Breast epithelium (tissue), 4 donors: ENCODE data around the gene DCAF15. TPM values are rescaled to one million over a fixed set of nuclear protein-coding genes. Genes with fewer than 3 reads are reported as not detected.

Experiments used
- DNase-seq, 2 donors: peaks; one replicate each; pipeline ENCODE4 v3.0.0-alpha.2; 2019; ENCODE audit warnings: low spot score in 2 of 2
- H3K27ac ChIP-seq, 2 donors: fragments of 200-600 bp; sonication (generic) in 1 of 2; one replicate each; pipeline ENCODE4 v1.5.1; 2016 to 2019; ENCODE audit warnings: mild to moderate bottlenecking in 1 of 2
- H3K27me3 ChIP-seq, 2 donors: fragments of 200-600 bp; sonication (generic) in 1 of 2; one replicate each; pipeline versions ENCODE4 v1.5.1 to v1.6.0; 2017 to 2019; ENCODE audit warnings: control low read depth in 1 of 2, mild to moderate bottlenecking in 1 of 2
- H3K36me3 ChIP-seq: fragments of 200-600 bp; one replicate; pipeline ENCODE4 v1.5.1; 2019
- H3K4me1 ChIP-seq, 2 donors: fragments of 200-600 bp; sonication (generic); one replicate each; pipeline ENCODE4 v1.5.1; 2016 to 2019; ENCODE audit warnings: control low read depth in 1 of 2
- H3K4me3 ChIP-seq, 3 donors: fragments of 200-600 bp; sonication (generic); 1 replicate in 2 of 3; 2 replicates in 1 of 3; pipeline ENCODE4 v1.5.1; 2016 to 2019; ENCODE audit warnings: mild to moderate bottlenecking in 3 of 3, moderate library complexity in 2 of 3
- H3K9me3 ChIP-seq, 2 donors: fragments of 200-600 bp; sonication (generic) in 1 of 2; one replicate each; pipeline ENCODE4 v1.5.1; 2016 to 2019; ENCODE audit warnings: control low read depth in 1 of 2
- CTCF ChIP-seq, 3 donors: fragments of 450-650 bp; IDR thresholded peaks; one replicate each; pipeline ENCODE4 v1.5.1; 2016 to 2017; ENCODE audit warnings: antibody characterized with exemption in 3 of 3, mild to moderate bottlenecking in 3 of 3, moderate library complexity in 3 of 3
- POLR2A ChIP-seq: fragments of 450-650 bp; IDR thresholded peaks from one replicate; pipeline ENCODE4 v1.6.1; 2016; ENCODE audit warnings: antibody characterized with exemption, mild to moderate bottlenecking, moderate library complexity
- POLR2AphosphoS5 ChIP-seq, 3 donors: sonication (generic); formaldehyde crosslinking; IDR thresholded peaks; one replicate each; pipeline ENCODE4 v1.6.1; 2017; ENCODE audit warnings: antibody characterized with exemption in 3 of 3
- intact Hi-C: fragments of 100-400 bp; cut with DNase I; formaldehyde crosslinking; loops from one replicate; pipeline ENCODE4 v1.15.1; 2023; ENCODE audit warnings: low total_unique reads
- total RNA-seq, 3 donors: library from RNA; depleted of rRNA; stranded (reverse); fragments of >200 nt; gene quantifications; one replicate each; pipeline ENCODE4 v1.1.0, GENCODE V29; 2016

The DCAF15 gene
- total RNA-seq, 3 donors from 2014 or later = 13.4 to 22.7 (median 19.0) TPM

DNA sequence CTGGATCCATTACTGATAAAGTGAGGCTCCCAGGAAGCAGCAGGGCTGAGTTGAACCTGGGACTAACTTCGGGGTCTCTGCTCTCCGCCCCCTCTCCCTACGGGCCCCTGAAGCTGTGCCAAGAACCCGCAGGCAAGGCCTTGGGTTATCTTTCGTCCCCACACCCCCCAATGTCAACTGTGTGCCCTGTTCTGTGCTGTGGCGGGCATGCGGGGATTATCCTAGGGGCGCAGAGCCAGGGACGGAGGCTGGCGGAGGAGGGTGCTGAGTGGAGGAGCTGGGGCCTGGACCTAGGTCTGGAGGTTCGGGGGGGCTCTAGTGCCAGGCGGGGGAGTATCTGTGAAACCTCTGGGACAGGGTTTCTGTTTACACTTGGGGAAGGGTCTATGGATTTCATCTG lies 27.4 kb downstream of the DCAF15 start:
- Histone ChIP-seq H3K27me3 (no peaks in the 10 kb centered on the region), H3K9me3 (no peaks in the 10 kb centered on the region), H3K4me3 (peak overlapping the region in 2 of 3 donors; percentile 60 to 72), H3K4me1 (peaks cover 0 to 10% of the 10 kb centered on the region in 2 donors), H3K36me3 (no peaks in the 10 kb centered on the region), H3K27ac (no peak overlapping the region)
- TF ChIP-seq CTCF (IDR thresholded peaks at IDR 0.05) = no peak
- no peak for TF ChIP-seq POLR2AphosphoS5 (IDR thresholded peaks at IDR 0.05)
- no peak for TF ChIP-seq POLR2A
- intact Hi-C loops = no loop called here
- DNase-seq = no peak

- H3K27me3 ChIP-seq = no peaks in the 10 kb centered on the region
- no peak for DNase-seq
- TF ChIP-seq CTCF (IDR thresholded peaks at IDR 0.05) (no peak), POLR2AphosphoS5 (IDR thresholded peaks at IDR 0.05) (no peak), POLR2A (no peak)
- H3K4me1 ChIP-seq = peaks cover 0 to 10% of the 10 kb centered on the region in 2 donors
- H3K9me3 ChIP-seq = no peaks in the 10 kb centered on the region
- intact Hi-C loops = no loop called here
- no peak overlapping the region for H3K4me3 ChIP-seq
- H3K27ac ChIP-seq = no peak overlapping the region
- H3K36me3 ChIP-seq = no peaks in the 10 kb centered on the region
Observed at GRCh38 chr19:13980340-13980739, 28.0 kb downstream of the DCAF15 start.

DNA sequence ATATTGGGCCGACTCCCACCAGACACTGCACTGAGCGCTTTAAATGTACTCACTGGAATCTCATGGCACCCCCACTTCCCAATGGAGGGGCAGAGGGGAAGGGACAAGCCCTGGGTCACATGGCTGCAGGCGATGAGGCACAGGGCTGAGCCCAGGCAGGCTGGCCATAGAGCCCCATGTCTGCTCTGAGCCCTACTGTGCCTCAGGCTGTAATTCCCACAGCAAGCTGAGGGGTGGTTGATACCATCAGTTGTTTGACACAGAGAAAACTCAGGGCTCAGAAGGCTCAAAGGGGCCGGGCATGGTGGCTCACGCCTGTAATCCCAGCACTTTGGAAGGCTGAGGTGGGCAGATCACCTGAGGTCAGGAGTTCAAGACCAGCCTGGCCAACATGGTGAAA lies 28.7 kb downstream of the DCAF15 start:
- TF ChIP-seq POLR2A (no peak), POLR2AphosphoS5 (IDR thresholded peaks at IDR 0.05) (no peak), CTCF (IDR thresholded peaks at IDR 0.05) (no peak)
- no peaks in the 10 kb centered on the region for H3K36me3 ChIP-seq

DNA sequence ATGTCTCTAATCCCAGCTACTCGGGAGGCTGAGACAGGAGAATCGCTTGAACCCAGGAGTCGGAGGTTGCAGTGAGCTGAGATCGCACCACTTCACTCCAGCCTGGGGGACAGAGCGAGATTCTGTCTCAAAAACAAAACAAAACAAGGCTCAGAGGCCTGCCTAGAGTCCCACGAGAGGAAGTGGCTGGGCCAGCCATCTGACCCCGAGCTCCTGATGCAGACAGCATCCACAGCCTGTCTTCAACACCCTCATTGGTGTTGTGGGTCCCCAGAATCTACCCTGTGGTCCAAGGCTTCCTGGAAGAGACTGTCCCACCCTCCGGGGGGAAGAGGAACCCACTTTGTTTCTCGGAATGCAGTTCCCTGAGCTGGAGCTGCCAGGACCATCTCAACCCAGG lies 29.2 kb downstream of the DCAF15 start:
- no peaks in the 10 kb centered on the region for H3K9me3 ChIP-seq
- DNase-seq = no peak
- TF ChIP-seq POLR2AphosphoS5 (IDR thresholded peaks at IDR 0.05) = no peak
- H3K4me1 ChIP-seq = peaks cover 2 to 10% of the 10 kb centered on the region in 2 donors
- H3K36me3 ChIP-seq = no peaks in the 10 kb centered on the region
- intact Hi-C loops = no loop called here
- H3K27ac ChIP-seq = no peak overlapping the region
- H3K4me3 ChIP-seq = no peak overlapping the region
- H3K27me3 ChIP-seq = no peaks in the 10 kb centered on the region

More for the DNA sequence above, 28.7 kb downstream of the DCAF15 start:
- intact Hi-C loops = no loop called here
- H3K27me3 ChIP-seq = no peaks in the 10 kb centered on the region
- H3K27ac ChIP-seq = no peak overlapping the region
- H3K4me1 ChIP-seq = peaks cover 0 to 10% of the 10 kb centered on the region in 2 donors
- no peak for DNase-seq
- no peaks in the 10 kb centered on the region for H3K9me3 ChIP-seq
- no peak overlapping the region for H3K4me3 ChIP-seq

DNA sequence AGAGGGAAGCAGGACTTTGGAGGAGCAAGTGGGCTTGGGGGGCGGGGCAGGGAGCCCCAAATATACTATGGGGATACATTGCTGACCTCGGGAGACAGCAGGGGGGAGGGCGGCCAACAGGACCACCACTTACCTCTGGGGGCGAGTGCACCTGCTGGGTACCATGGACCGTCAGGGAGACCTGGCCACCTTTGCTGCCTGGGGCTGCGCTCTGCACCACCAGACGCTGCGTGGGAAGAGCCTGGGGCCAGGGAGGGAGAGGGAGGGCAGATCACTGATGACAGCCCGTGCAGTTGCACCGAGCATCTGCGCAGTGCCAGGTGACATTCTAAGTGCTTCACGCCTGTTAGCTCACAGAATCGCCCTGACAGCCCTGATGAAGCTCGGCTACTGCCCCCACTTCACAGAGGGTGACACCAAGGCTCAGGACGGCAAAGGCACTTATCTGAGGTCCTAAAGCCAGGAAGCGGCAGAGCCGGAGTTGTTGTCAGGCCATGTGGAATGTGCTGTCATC lies 29.7 kb downstream of the DCAF15 start:
- TF ChIP-seq POLR2AphosphoS5 (IDR thresholded peaks at IDR 0.05) = no peak
- TF ChIP-seq CTCF (IDR thresholded peaks at IDR 0.05) = no peak
- Histone ChIP-seq H3K4me1 (peaks cover 7 to 12% of the 10 kb centered on the region in 2 donors), H3K36me3 (no peaks in the 10 kb centered on the region), H3K27ac (no peak overlapping the region), H3K9me3 (no peaks in the 10 kb centered on the region), H3K4me3 (no peak overlapping the region), H3K27me3 (no peaks in the 10 kb centered on the region)
- intact Hi-C loops = no loop called here
- DNase-seq = no peak

GRCh38 chr19:13982773-13983172 lies 30.5 kb downstream of the DCAF15 start:
- intact Hi-C loops = no loop called here
- Histone ChIP-seq H3K27ac (no peak overlapping the region), H3K36me3 (no peaks in the 10 kb centered on the region), H3K27me3 (no peaks in the 10 kb centered on the region), H3K9me3 (no peaks in the 10 kb centered on the region), H3K4me3 (no peak overlapping the region), H3K4me1 (peaks cover 10 to 12% of the 10 kb centered on the region in 2 donors)
- no peak for TF ChIP-seq POLR2AphosphoS5 (IDR thresholded peaks at IDR 0.05)
- no peak for DNase-seq
